K562 (cell line): Measurements from ENCODE around the gene LRRC61. TPM values are rescaled to one million over a fixed set of nuclear protein-coding genes. Genes with fewer than 3 reads are reported as not detected.

Experiments
- CBX3 ChIP-seq, 2 experiments: IDR thresholded peaks; 1 replicate in 1 of 2; 2 replicates in 1 of 2; pipeline ENCODE4 v1.6.1; 2012; ENCODE audit warnings: inconsistent platforms in 2 of 2, low read length in 2 of 2, borderline replicate concordance in 1 of 2, control low read depth in 1 of 2
- FOXA1 ChIP-seq: fragments of 450-650 bp; IDR thresholded peaks from 2 replicates; pipeline ENCODE4 v1.6.1; 2016; ENCODE audit warnings: mild to moderate bottlenecking, borderline replicate concordance
- GATAD2A ChIP-seq: fragments of 450-650 bp; IDR thresholded peaks from 2 replicates; pipeline ENCODE4 v1.6.1; 2017
- MYC ChIP-seq, 2 experiments: fragments of 250-450 bp in 1 of 2; sonication (Bioruptor Pico) in 1 of 2; IDR thresholded peaks; 2 replicates each; pipeline versions ENCODE4 v1.5.1 to v1.6.1; 2012 to 2021; ENCODE audit warnings: low read depth in 2 of 2, borderline replicate concordance in 1 of 2, improper control_type of control experiment in 1 of 2, low read length in 1 of 2, mild to moderate bottlenecking in 1 of 2, moderate library complexity in 1 of 2
- NFXL1 ChIP-seq: fragments of 450-650 bp; formaldehyde crosslinking; IDR thresholded peaks from 2 replicates; pipeline ENCODE4 v1.4.0; 2021; ENCODE audit warnings: mild to moderate bottlenecking
- PHF20 ChIP-seq: fragments of 450-650 bp; IDR thresholded peaks from 2 replicates; pipeline ENCODE4 v1.6.1; 2018; ENCODE audit not compliant: partially characterized antibody
- PTRF ChIP-seq: fragments of 450-650 bp; IDR thresholded peaks from 2 replicates; pipeline ENCODE4 v1.6.1; 2016; ENCODE audit warnings: mild to moderate bottlenecking, missing genetic modification characterization, missing compliant biosample characterization
- SETDB1 ChIP-seq: IDR thresholded peaks from one replicate; pipeline ENCODE4 v1.6.1; 2012; ENCODE audit warnings: low read length, control low read depth, inconsistent platforms
- SRSF3 ChIP-seq: fragments of 200-400 bp; formaldehyde crosslinking; IDR thresholded peaks from 2 replicates; pipeline ENCODE4 v1.6.1; 2016; ENCODE audit warnings: mild to moderate bottlenecking, low read length, moderate library complexity; ENCODE audit not compliant: insufficient read depth
- U2AF1 ChIP-seq: fragments of 200-400 bp; formaldehyde crosslinking; optimal IDR thresholded peaks from 2 replicates; pipeline ENCODE3; 2017; ENCODE audit warnings: mild to moderate bottlenecking, low read depth, low read length, moderate library complexity
- ZC3H11A ChIP-seq: IDR thresholded peaks from 2 replicates; pipeline ENCODE4 v1.6.1; 2012; ENCODE audit warnings: low read depth, low read length, improper control_type of control experiment
- ZEB2 ChIP-seq: fragments of 450-650 bp; IDR thresholded peaks from 2 replicates; pipeline ENCODE4 v1.6.1; 2016
- ZFPM2 ChIP-seq: fragments of 250-450 bp; sonication (Bioruptor Pico); IDR thresholded peaks from 2 replicates; pipeline ENCODE4 v1.5.1; 2022; ENCODE audit warnings: mild to moderate bottlenecking
- ZNF134 ChIP-seq: fragments of 250-450 bp; sonication (Bioruptor Pico); conservative IDR thresholded peaks from 2 replicates; pipeline ENCODE4 v1.4.0; 2020
- ZNF253 ChIP-seq: fragments of 250-450 bp; sonication (Bioruptor Pico); conservative IDR thresholded peaks from 2 replicates; pipeline ENCODE4 v1.6.1; 2021; ENCODE audit warnings: mild to moderate bottlenecking
- polyA plus RNA-seq, 8 experiments: library from polyadenylated mRNA; depleted of rRNA in 4 of 8; stranded (reverse) in 5 of 8; unstranded in 3 of 8; fragments of >200 nt; fragmentation: Nextera tagmentation in 2 of 8; fragmentation: Illumina TruSeq in 1 of 8; extraction: Ambion mirVana in 2 of 8; extraction: Trizol in 1 of 8; gene quantifications; 2 replicates each; pipeline versions ENCODE4 v1.2.1 to v1.2.3, GENCODE V29; 2011 to 2014; ENCODE audit warnings: inconsistent platforms in 1 of 8, missing spikeins in 1 of 8
- total RNA-seq, 7 experiments: library from RNA; depleted of rRNA in 6 of 7; stranded (reverse); fragments of >200 nt in 6 of 7; fragmentation: Illumina TruSeq in 2 of 7; extraction: Trizol in 2 of 7; gene quantifications; 2 replicates each; pipeline versions ENCODE4 v1.2.1 to v1.2.3, GENCODE V29; 2011 to 2021; ENCODE audit warnings: low replicate concordance in 1 of 7
- TF ChIP-seq, protein P1 (sequence below): sonication (generic); formaldehyde crosslinking; IDR thresholded peaks from 2 replicates; pipeline ENCODE4 v1.8.1; 2023; ENCODE audit warnings: missing genetic modification reagents, mild to moderate bottlenecking, borderline replicate concordance
- TF ChIP-seq, protein P2 (sequence below): fragments of 250-450 bp; sonication (Bioruptor Pico); IDR thresholded peaks from 2 replicates; pipeline ENCODE4 v1.5.0; 2020; ENCODE audit warnings: mild to moderate bottlenecking
- TF ChIP-seq, protein P3 (sequence below): sonication (generic); formaldehyde crosslinking; IDR thresholded peaks from 2 replicates; pipeline ENCODE4 v1.8.0; 2023; ENCODE audit warnings: mild to moderate bottlenecking, missing genetic modification reagents

The LRRC61 gene
- total and polyA plus RNA-seq, 9 of the 15 experiments (the other 6 are each of a cell fraction or from before 2014, with no cell fraction given), result 1.3 to 55.2 (median 35.2) TPM

DNA sequence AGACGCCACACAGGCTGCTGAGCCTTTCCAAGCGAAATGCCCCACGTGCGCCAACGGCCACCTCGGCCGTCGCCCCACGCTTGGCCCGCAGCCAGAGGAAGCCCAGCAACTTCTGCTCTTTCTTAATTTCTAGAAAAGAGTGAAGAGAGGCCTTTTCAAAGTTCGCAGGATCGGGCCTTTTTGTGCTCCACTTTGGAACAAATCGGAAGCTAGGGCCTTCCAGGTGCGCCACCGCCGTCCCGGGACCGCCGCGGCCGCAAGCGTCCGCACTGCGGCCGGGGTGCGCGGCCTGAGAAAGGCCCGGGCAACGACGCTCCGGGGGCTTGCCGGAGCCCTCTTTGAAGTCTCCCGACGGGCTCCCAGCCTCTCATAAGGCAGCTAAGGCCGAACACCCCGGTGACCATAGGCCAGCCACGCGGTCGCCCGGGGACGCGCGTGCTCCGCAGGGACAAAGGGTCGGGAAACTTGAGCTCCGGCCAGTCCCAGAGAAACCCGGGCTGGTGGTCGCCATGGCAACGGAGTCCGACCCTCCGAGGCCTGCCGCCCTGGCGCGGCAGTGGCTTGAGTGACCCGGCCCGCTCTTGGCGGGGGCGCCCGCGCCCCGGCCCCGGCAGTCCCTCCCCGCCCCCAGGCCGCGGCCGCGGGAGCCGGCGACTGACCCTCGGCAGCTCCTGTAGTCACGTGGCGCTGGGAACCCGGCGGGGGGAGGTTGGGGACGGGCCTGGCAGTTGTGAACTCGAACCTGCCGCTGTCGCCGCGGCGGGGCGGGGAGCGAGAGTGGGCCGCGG lies 45.1 kb downstream of the LRRC61 start, which contains the start of gene REPIN1 (continued):
- TF ChIP-seq, protein P1, sequence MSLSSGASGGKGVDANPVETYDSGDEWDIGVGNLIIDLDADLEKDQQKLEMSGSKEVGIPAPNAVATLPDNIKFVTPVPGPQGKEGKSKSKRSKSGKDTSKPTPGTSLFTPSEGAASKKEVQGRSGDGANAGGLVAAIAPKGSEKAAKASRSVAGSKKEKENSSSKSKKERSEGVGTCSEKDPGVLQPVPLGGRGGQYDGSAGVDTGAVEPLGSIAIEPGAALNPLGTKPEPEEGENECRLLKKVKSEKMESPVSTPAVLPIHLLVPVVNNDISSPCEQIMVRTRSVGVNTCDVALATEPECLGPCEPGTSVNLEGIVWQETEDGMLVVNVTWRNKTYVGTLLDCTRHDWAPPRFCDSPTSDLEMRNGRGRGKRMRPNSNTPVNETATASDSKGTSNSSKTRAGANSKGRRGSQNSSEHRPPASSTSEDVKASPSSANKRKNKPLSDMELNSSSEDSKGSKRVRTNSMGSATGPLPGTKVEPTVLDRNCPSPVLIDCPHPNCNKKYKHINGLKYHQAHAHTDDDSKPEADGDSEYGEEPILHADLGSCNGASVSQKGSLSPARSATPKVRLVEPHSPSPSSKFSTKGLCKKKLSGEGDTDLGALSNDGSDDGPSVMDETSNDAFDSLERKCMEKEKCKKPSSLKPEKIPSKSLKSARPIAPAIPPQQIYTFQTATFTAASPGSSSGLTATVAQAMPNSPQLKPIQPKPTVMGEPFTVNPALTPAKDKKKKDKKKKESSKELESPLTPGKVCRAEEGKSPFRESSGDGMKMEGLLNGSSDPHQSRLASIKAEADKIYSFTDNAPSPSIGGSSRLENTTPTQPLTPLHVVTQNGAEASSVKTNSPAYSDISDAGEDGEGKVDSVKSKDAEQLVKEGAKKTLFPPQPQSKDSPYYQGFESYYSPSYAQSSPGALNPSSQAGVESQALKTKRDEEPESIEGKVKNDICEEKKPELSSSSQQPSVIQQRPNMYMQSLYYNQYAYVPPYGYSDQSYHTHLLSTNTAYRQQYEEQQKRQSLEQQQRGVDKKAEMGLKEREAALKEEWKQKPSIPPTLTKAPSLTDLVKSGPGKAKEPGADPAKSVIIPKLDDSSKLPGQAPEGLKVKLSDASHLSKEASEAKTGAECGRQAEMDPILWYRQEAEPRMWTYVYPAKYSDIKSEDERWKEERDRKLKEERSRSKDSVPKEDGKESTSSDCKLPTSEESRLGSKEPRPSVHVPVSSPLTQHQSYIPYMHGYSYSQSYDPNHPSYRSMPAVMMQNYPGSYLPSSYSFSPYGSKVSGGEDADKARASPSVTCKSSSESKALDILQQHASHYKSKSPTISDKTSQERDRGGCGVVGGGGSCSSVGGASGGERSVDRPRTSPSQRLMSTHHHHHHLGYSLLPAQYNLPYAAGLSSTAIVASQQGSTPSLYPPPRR (CRISPR knock-in tag), result peak; percentile 19; the same call in 1 of the 2 replicates
- TF ChIP-seq, protein P2, sequence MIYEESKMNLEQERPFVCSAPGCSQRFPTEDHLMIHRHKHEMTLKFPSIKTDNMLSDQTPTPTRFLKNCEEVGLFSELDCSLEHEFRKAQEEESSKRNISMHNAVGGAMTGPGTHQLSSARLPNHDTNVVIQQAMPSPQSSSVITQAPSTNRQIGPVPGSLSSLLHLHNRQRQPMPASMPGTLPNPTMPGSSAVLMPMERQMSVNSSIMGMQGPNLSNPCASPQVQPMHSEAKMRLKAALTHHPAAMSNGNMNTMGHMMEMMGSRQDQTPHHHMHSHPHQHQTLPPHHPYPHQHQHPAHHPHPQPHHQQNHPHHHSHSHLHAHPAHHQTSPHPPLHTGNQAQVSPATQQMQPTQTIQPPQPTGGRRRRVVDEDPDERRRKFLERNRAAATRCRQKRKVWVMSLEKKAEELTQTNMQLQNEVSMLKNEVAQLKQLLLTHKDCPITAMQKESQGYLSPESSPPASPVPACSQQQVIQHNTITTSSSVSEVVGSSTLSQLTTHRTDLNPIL, result peak; percentile 46; the same call in 1 of the 2 replicates
- peak; percentile 58 for TF ChIP-seq ZNF134 (CRISPR knock-in tag)
- no peak for TF ChIP-seq SETDB1
- TF ChIP-seq PHF20, result peak; percentile 64
- TF ChIP-seq PTRF (tag), result no peak
- TF ChIP-seq, protein P3, sequence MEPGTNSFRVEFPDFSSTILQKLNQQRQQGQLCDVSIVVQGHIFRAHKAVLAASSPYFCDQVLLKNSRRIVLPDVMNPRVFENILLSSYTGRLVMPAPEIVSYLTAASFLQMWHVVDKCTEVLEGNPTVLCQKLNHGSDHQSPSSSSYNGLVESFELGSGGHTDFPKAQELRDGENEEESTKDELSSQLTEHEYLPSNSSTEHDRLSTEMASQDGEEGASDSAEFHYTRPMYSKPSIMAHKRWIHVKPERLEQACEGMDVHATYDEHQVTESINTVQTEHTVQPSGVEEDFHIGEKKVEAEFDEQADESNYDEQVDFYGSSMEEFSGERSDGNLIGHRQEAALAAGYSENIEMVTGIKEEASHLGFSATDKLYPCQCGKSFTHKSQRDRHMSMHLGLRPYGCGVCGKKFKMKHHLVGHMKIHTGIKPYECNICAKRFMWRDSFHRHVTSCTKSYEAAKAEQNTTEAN (CRISPR knock-in tag), result peak; percentile 94
- peak; percentile 84; the same call in 1 of the 2 replicates for TF ChIP-seq ZEB2
- 0 out of 2 replicates have a peak, but pooled peaks have one; percentile 35 for TF ChIP-seq ZC3H11A
- peak; percentile 75; the same call in 1 of the 2 replicates for TF ChIP-seq SRSF3
- TF ChIP-seq FOXA1, result no peak
- peak; percentile 79 for TF ChIP-seq U2AF1
- peak; percentile 94 for TF ChIP-seq MYC (IDR thresholded peaks at IDR 0.05; ENCODE audit: low read depth, low read length)
- TF ChIP-seq MYC (CRISPR knock-in tag; IDR thresholded peaks at IDR 0.05; ENCODE audit: borderline replicate concordance, low read depth), result peak; percentile 93; the same call in 1 of the 2 replicates
- TF ChIP-seq GATAD2A, result peak; percentile 76; the same call in 1 of the 2 replicates
- peak in 1 of 2 experiments; percentile 73; a peak in 2 of 3 replicates for TF ChIP-seq CBX3 (IDR thresholded peaks at IDR 0.05; ENCODE audit: borderline replicate concordance in 1 of 2, low read length in 2 of 2)
- 0 out of 2 replicates have a peak, but pooled peaks have one; percentile 9 for TF ChIP-seq ZFPM2 (CRISPR knock-in tag)
- TF ChIP-seq ZNF253 (CRISPR knock-in tag), result peak; percentile 69; the same call in 1 of the 2 replicates
- TF ChIP-seq NFXL1 (CRISPR knock-in tag), result no peak
